Fibroblast of the conjunctiva (primary cell): ENCODE measurements around the gene NRP2.

Experiments
- DNase-seq: peaks from one replicate; pipeline ENCODE4 v3.0.0-alpha.2; 2010; ENCODE audit warnings: low read depth

NRP2 gene, protein sequence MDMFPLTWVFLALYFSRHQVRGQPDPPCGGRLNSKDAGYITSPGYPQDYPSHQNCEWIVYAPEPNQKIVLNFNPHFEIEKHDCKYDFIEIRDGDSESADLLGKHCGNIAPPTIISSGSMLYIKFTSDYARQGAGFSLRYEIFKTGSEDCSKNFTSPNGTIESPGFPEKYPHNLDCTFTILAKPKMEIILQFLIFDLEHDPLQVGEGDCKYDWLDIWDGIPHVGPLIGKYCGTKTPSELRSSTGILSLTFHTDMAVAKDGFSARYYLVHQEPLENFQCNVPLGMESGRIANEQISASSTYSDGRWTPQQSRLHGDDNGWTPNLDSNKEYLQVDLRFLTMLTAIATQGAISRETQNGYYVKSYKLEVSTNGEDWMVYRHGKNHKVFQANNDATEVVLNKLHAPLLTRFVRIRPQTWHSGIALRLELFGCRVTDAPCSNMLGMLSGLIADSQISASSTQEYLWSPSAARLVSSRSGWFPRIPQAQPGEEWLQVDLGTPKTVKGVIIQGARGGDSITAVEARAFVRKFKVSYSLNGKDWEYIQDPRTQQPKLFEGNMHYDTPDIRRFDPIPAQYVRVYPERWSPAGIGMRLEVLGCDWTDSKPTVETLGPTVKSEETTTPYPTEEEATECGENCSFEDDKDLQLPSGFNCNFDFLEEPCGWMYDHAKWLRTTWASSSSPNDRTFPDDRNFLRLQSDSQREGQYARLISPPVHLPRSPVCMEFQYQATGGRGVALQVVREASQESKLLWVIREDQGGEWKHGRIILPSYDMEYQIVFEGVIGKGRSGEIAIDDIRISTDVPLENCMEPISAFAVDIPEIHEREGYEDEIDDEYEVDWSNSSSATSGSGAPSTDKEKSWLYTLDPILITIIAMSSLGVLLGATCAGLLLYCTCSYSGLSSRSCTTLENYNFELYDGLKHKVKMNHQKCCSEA

GRCh38 chr2:205682239-205682970, at the start of gene NRP2:
TSS of gene NRP2 (plus strand) at chr2:205682501. CDS start at chr2:205683291, 790 bp downstream.
- DNase-seq: peak; percentile 75

GRCh38 chr2:205633994-205634393, 48.3 kb upstream of the NRP2 start:
- DNase-seq: no peak

DNA sequence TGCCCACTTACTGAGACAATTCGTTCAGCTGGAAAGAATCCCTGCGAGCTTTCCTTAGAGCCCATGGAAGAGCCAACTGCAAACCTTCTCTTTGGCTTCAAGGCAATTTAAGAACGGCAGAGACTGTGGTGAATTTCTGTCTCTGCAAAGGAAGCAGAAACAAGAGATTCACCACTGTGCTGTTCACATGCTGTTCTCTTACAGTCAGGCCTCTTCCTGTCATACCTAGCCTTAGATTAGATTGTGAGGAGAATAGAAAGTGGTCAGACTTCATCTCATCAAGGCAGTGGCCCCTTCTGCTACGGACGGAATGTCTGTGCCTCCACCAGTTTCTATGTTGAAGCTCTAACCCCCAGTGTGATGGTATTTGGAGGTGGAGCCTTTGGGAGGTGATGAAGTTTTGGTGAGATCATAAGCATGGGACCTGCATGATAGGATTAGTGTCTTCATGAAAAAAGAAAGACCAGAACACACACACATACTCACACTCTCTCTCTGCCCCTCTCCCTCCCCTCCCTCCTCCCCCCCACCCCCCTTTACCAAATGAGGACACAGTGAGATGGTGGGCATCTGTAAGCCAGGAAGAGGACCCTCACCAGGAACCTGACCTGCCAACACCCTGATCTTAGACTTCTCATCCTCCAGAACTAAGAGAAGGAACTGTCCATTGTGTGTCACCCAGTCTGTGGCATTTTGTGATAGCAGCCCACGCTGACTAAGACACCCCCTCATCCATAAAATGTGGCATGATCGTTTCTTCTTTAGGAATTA, 45.6 kb upstream of the NRP2 start:
- no peak for DNase-seq

DNA sequence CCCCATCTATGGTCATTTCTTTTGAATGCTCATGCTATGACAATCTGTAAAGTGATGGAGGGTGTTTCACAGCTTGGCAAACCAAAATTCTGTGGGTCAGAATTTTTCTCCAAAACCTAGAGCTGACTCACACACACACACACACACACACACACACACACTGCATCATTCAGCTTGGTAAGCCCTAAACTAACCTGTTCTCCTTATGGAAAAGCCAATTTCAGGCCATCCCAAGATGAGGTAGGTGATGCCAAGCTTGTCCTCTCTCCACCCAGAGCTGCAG, 45.0 kb upstream of the NRP2 start:
- DNase-seq: no peak

DNA sequence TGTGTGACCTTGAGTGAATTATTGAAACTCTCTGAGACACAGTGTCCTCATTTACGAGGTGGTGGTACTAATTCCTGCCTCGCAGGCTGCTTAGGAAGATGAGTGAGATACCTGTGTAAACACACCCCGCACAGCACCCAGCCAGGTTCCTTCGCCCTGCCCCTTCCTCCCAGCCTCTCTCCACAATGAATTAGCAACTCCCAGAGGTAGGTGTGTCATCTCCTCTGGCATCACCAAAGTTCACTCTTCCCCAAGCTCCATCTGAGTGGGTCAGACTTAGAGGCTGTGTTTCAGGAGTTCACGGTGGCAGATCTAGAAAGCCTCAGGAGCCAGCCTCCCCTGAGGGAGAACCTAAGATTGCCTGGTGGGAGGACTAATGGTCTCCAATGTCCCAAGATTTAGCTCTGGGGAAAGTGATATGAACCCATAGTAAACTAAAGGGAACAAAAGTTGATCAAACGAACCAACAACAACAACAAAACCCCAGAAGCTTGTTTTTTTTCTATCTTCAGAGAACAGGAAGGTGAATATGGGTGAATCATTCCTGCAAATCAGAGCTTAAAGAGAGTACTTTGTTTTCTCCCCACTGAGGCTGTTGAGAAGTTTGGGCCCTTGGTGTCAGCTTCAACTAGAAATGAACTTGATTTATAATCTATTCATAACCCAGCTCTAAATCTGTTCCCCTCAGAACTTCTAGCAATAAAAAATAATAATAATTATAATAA, 44.4 kb upstream of the NRP2 start:
- DNase-seq: no peak

GRCh38 chr2:205640716-205641115, 41.6 kb upstream of the NRP2 start:
- no peak for DNase-seq

- DNase-seq: no peak
Observed at GRCh38 chr2:205642599-205643356, 39.5 kb upstream of the NRP2 start.

DNA sequence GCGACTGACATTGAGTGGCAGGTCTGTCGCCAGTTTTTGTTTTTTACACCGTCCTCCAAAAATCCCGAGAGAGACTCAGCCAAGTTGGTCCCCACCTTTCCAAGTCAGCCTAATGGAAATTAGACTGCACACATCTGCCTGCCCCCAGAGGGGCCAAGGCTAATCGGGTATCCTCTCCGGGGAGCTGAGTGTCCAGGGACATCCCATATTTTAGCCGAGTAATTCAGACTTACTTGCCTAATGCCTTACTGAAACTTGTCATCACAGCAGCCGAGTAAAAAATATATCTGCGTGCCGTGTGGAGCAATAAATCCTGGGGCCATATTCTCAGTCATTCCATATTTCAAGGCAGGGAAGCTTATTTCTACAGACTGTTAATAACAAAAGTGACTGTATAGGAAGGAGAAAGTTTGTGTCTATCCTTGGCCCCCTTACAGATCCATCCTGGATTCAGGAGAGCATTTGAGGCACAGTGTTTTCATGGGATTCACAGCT, 38.9 kb upstream of the NRP2 start:
- DNase-seq: no peak

GRCh38 chr2:205644018-205644417, 38.3 kb upstream of the NRP2 start:
- no peak for DNase-seq

DNA sequence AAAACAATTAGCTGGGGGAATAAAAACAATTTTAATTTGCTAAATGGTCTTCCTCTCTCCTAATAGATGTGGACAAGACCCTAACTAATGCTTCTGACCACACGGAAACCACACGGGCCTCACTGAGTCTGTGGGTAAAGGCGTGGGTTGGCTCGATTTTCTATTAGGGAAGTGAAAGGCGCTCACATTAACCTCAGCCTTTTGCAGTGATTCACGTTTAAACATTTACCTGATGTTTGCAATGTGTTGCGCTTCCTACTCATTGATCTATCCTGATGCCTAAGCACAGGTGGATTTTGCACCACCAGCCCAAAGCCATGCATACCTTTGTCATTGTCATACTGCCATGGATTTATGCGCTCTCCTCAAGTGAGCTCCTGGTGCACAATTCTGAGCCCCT, 35.6 kb upstream of the NRP2 start:
- no peak for DNase-seq

GRCh38 chr2:205650450-205650849, 31.9 kb upstream of the NRP2 start:
- DNase-seq: peak; percentile 88

DNA sequence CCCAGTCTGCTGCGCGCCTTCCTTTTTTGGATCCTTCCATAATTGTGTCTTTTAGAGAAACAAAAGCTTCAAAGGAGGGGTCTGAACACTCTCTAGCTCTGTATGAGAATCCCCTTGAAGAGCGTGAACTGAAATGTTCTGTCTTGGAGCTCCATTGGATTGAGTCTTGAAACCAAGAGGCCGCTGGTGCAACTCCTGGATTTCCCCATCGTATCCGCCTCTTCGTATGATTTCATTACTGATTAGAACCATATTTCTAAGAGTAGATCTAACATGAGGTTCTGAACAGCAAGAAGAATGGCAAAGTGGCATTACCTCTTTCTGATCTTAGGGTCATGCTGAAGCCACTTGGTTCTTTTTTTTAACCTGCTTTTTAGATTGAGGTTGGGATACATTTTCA, 31.4 kb upstream of the NRP2 start:
- DNase-seq: no peak

DNA sequence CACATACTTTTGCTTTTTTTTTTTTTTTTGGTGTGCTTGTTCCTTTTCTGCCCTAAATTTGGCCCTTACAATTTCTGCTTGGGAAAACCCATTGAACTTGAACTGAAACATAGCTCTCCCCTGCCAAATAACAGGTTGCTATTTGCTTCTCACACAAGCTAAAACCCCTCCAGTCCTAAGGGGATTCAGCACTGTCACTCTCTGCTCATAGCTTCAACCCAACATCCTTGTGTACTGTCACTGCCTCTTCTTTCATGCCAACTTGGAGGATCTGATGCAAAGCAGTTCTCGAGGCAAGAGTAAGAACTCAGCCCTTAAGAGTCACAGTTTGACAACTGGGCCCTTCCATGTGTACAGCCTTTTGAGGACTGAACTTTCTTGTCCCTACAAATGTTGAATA, 30.6 kb upstream of the NRP2 start:
- DNase-seq: no peak

GRCh38 chr2:205654878-205655605, 27.3 kb upstream of the NRP2 start:
- peak; percentile 68 for DNase-seq

DNA sequence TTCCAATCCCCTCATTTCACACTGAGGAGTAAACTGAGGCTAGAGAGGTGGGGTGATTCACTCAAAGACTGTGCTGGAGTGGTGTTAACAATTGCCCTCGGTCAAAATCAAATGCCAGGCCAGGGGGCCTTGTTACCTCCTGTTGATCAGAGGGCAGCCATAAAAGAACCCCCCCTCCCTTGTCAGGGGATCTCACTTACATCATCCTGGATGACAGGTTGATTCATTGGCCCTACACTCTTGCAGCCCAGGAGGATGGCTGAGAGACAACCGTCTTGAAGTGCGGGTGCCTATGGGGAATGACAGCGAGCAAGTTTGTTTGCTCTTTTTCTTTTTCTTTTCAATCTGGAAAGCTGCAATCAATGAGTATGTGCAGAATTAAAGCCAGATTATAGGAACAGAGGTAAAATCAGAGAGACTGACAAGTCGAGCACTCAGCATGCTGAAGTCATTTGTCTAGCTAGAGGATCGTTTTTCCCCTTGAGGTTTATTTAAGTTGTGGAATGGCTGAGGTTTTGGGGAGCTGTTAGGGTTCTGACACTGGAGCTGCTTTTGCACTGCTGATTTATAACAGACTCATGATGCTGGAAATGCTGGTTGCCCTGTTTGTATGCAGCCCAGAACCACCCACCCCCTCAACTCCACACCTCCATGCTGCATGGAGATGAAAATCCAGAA, 26.4 kb upstream of the NRP2 start:
- no peak for DNase-seq

DNA sequence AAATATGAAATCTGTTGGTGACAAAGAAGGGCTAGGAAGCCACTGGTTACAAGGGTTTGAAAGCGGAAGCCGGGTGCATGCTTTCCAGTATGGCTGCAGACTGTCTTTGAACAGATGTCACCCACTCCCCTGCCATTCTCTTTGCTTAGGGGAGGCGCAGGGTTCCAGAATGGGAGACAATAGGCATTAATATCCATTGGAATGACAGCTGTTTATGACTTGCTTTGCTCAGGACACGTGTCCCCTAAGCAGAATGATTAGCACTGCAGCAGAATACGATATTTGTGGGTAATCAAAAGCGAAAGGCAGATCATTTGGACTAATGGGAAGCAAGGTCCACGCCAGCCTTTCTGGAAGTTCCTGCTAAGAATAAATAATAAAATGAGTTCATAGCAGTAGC, 25.8 kb upstream of the NRP2 start:
- DNase-seq: no peak

DNA sequence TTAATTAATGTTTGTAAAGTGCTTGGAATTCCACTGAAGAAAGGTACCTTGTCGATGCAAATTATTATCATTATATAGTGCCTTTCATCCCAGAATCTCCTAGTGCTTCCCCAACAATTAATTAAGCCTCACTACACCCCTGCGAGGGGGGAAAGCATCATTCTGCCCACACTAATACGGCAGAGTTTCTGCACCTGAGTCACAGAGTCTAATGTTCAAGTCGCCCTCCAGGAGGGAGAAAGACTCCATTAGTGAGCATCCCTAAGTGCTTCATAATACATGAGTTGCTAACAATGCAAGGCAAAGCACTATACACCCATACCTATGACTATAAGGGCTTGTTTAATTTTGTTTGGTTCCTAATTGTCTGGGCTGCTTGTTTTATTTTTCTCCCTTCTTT, 25.4 kb upstream of the NRP2 start:
- DNase-seq: no peak

GRCh38 chr2:205657579-205657978, 24.7 kb upstream of the NRP2 start:
- peak; percentile 90 for DNase-seq

GRCh38 chr2:205658068-205658467, 24.2 kb upstream of the NRP2 start:
- DNase-seq: no peak
